ENCODE data around the gene NTM. TPM values are rescaled to one million over a fixed set of nuclear protein-coding genes. Genes with fewer than 3 reads are reported as not detected.

NTM gene
- total RNA-seq, 1 experiment from 2014 or later = 9.9 TPM

DNA sequence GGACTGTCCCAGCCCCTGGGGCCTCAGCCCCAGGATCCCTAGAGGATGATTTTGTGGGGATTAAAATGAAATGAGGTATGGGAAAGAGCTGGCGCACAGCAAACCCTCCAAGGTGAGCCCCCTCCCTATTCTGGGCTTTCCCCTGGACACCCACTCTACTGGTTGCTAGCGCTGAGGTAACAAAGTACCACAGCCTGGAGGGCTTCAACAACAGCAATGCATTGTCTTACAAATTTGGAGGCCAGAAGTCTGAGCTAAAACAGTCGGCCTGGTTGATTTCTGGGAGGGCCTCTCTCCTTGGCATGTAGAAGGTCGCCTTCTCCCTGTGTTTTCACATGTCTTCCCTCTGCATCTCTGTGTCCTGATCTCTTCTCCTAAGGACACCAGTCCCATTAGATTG lies 913.6 kb downstream of the NTM start:
- no peaks in the 10 kb centered on the region for H3K23me2 ChIP-seq (ENCODE audit: insufficient read length, low read depth, low read length, poor library complexity, severe bottlenecking)
- no peaks in the 10 kb centered on the region for H3K9me3 ChIP-seq (ENCODE audit: control insufficient read depth, low read depth, low read length)
- no peak overlapping the region for H3K27ac ChIP-seq (ENCODE audit: insufficient read length, low read depth, low read length)
- no peaks in the 10 kb centered on the region for H4K20me1 ChIP-seq (ENCODE audit: control insufficient read depth, insufficient read depth, insufficient read length)
- H3K27me3 Mint-ChIP-seq (ENCODE audit: low read depth) = no peaks in the 10 kb centered on the region; the same call in none of the 2 replicates
- no peak overlapping the region for H2BK15ac ChIP-seq (ENCODE audit: low read depth, low read length)
- H3K4ac ChIP-seq (ENCODE audit: low read depth, low read length) = no peak overlapping the region
- H3K79me2 ChIP-seq (ENCODE audit: insufficient read depth, low read length) = no peaks in the 10 kb centered on the region
- no peak overlapping the region for H3K18ac ChIP-seq (ENCODE audit: insufficient read length, low read depth, low read length)
- no peak overlapping the region for H3K9ac ChIP-seq (ENCODE audit: extremely low read depth, insufficient read length, low read length)
- H3K4me3 Mint-ChIP-seq = no peak overlapping the region
- H4K8ac ChIP-seq (replicated peaks; ENCODE audit: insufficient read length, low read depth, low read length) = no peak overlapping the region
- H3K4me1 Mint-ChIP-seq = peaks cover 24 to 31% of the 10 kb centered on the region in 2 experiments
- H2BK12ac ChIP-seq (ENCODE audit: insufficient read length, low read depth, low read length) = no peak overlapping the region
- 0 out of 7 replicates have a peak overlapping the region, but pooled peaks of 1 of the 3 experiments have one; percentile 45 for H3K27ac Mint-ChIP-seq
- H2AFZ ChIP-seq (ENCODE audit: low read length) = no peak overlapping the region
- no peaks in the 10 kb centered on the region for H3K79me1 ChIP-seq (ENCODE audit: insufficient read depth, low read depth, low read length, poor library complexity, severe bottlenecking)
- no peak overlapping the region for H4K91ac ChIP-seq (ENCODE audit: insufficient read length, low read depth, low read length)
- H3K4me1 ChIP-seq (ENCODE audit: insufficient read depth, low read length) = peaks cover 3% of the 10 kb centered on the region; the same call in 1 of the 2 replicates
- H3K27me3 ChIP-seq (ENCODE audit: insufficient read depth, low read length) = no peaks in the 10 kb centered on the region
- TF ChIP-seq, protein P1, sequence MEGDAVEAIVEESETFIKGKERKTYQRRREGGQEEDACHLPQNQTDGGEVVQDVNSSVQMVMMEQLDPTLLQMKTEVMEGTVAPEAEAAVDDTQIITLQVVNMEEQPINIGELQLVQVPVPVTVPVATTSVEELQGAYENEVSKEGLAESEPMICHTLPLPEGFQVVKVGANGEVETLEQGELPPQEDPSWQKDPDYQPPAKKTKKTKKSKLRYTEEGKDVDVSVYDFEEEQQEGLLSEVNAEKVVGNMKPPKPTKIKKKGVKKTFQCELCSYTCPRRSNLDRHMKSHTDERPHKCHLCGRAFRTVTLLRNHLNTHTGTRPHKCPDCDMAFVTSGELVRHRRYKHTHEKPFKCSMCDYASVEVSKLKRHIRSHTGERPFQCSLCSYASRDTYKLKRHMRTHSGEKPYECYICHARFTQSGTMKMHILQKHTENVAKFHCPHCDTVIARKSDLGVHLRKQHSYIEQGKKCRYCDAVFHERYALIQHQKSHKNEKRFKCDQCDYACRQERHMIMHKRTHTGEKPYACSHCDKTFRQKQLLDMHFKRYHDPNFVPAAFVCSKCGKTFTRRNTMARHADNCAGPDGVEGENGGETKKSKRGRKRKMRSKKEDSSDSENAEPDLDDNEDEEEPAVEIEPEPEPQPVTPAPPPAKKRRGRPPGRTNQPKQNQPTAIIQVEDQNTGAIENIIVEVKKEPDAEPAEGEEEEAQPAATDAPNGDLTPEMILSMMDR (conservative IDR thresholded peaks at IDR 0.05) = no peak
- H3K9me3 Mint-ChIP-seq = no peaks in the 10 kb centered on the region; a peak in 1 of 5 replicates
- H2BK20ac ChIP-seq (ENCODE audit: low read depth, low read length, poor library complexity, severe bottlenecking) = no peak overlapping the region
- no peaks in the 10 kb centered on the region for H3K36me3 Mint-ChIP-seq (ENCODE audit: insufficient read depth in 1 of 3, low read depth in 3 of 3)
- H3K4me2 ChIP-seq (ENCODE audit: insufficient read depth, insufficient read length, low read length) = no peak overlapping the region
- no peak overlapping the region for H2BK120ac ChIP-seq (ENCODE audit: low read depth, low read length, poor library complexity, severe bottlenecking)
- H3K56ac ChIP-seq (ENCODE audit: insufficient read length, low read depth, low read length) = no peak overlapping the region
- H4K5ac ChIP-seq (ENCODE audit: insufficient read length, low read depth, low read length) = no peak overlapping the region
- no peak for DNase-seq
- no CpG with 5 or more reads among the region's 4 CpGs for WGBS (ENCODE audit: extremely low coverage, insufficient read length, low lambda C conversion rate)
- no peak overlapping the region for H3K23ac ChIP-seq (ENCODE audit: insufficient read length, low read depth, low read length)
- no peak overlapping the region for H2AK5ac ChIP-seq (ENCODE audit: insufficient read length, low read length)
- no peak overlapping the region for H3T11ph ChIP-seq (ENCODE audit: low read length)
- H2BK5ac ChIP-seq (ENCODE audit: insufficient read length, low read length) = no peak overlapping the region
- H3K14ac ChIP-seq (ENCODE audit: insufficient read depth, low read length) = no peak overlapping the region
